ENCODE measurements around the gene UNC13A. TPM values are rescaled to one million over a fixed set of nuclear protein-coding genes. Genes with fewer than 3 reads are reported as not detected.

UNC13A gene
- polyA plus RNA-seq, 1 of the 3 experiments (the other 2 are of a cell fraction), result 0.38 TPM

DNA sequence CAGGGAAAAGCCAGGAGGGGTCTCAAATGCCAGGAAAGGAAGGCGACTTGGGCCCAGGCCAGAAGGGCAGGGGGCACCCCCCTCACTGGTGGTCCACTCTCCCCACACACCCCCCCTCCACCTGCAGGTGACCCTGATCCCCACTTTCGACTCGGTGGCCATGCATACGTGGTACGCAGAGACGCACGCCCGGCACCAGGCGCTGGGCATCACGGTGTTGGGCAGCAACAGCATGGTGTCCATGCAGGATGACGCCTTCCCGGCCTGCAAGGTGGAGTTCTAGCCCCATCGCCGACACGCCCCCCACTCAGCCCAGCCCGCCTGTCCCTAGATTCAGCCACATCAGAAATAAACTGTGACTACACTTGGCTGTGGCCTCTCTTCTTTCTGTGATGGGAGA, 46.0 kb upstream of the UNC13A start:
- 97% methylated on average over 10 of the region's 16 CpGs for WGBS (ENCODE audit: low lambda C conversion rate)
- Histone ChIP-seq H3K4me1 (ENCODE audit: control insufficient read depth in 1 of 2, insufficient read depth in 2 of 2, low read depth in 1 of 2, low read length in 1 of 2) (no peaks in the 10 kb centered on the region), H3K27ac (ENCODE audit: low read depth in 2 of 2, low read length in 1 of 2) (no peak overlapping the region), H3K36me3 (replicated peaks in 1 of 2; ENCODE audit: control insufficient read depth in 1 of 2, insufficient read depth in 2 of 2, low read length in 1 of 2) (peaks cover 16 to 32% of the 10 kb centered on the region in 2 experiments), H3K9me3 (no peaks in the 10 kb centered on the region), H3F3A (replicated peaks; ENCODE audit: insufficient read depth) (peaks cover 19% of the 10 kb centered on the region), H2AFZ (ENCODE audit: low read depth) (no peak overlapping the region), H3K9me2 (no peaks in the 10 kb centered on the region), H3K27me3 (ENCODE audit: insufficient read depth) (no peaks in the 10 kb centered on the region), H3K4me2 (no peak overlapping the region), H3K9ac (no peak overlapping the region), H4K20me1 (ENCODE audit: insufficient read depth) (peaks cover 33% of the 10 kb centered on the region), H3K79me2 (ENCODE audit: insufficient read depth) (peaks cover 35% of the 10 kb centered on the region), H3K4me3 (ENCODE audit: low read depth in 2 of 2, low read length in 1 of 2) (no peak overlapping the region)
- ChIA-PET CTCF (interaction anchor here (1.4 kb wide), 1 partner anchor 9 kb away, joined by 6 read pairs; no protein-coding TSS in a partner anchor), POLR2A (no interaction called here)
- DNase-seq, result peak; percentile 12
- no peak for TF ChIP-seq MXI1 (IDR thresholded peaks at IDR 0.05; ENCODE audit: low read depth, low read length)

DNA sequence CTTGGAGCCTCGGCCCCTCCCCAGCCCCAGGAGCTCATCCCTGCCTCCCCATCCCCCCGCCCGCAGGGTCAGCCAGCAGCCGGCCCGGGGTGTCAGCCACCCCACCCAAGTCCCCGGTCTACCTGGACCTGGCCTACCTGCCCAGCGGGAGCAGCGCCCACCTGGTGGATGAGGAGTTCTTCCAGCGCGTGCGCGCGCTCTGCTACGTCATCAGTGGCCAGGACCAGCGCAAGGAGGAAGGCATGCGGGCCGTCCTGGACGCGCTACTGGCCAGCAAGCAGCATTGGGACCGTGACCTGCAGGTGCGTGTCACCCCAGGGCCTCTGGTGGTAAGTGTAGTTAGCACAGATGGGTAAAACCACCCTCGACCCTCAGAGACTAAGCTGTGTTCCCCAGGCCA, 45.0 kb upstream of the UNC13A start:
- no peaks in the 10 kb centered on the region for H3K4me1 ChIP-seq (ENCODE audit: control insufficient read depth in 1 of 2, insufficient read depth in 2 of 2, low read depth in 1 of 2, low read length in 1 of 2)
- no peaks in the 10 kb centered on the region for H3K9me3 ChIP-seq
- ChIA-PET POLR2A (interaction anchor here (0.6 kb wide), 1 partner anchor 14 kb away, joined by 3 read pairs; no protein-coding TSS in a partner anchor), CTCF (no interaction called here)
- H3K79me2 ChIP-seq (ENCODE audit: insufficient read depth), result peaks cover 41% of the 10 kb centered on the region
- H3K27me3 ChIP-seq (ENCODE audit: insufficient read depth), result no peaks in the 10 kb centered on the region
- H2AFZ ChIP-seq (ENCODE audit: low read depth), result no peak overlapping the region
- H3K27ac ChIP-seq (ENCODE audit: low read depth in 2 of 2, low read length in 1 of 2), result no peak overlapping the region
- peaks cover 38% of the 10 kb centered on the region for H4K20me1 ChIP-seq (ENCODE audit: insufficient read depth)
- peaks cover 22 to 42% of the 10 kb centered on the region in 2 experiments for H3K36me3 ChIP-seq (replicated peaks in 1 of 2; ENCODE audit: control insufficient read depth in 1 of 2, insufficient read depth in 2 of 2, low read length in 1 of 2)
- DNase-seq, result peak; percentile 16
- no peak overlapping the region for H3K4me2 ChIP-seq
- TF ChIP-seq NFIC (IDR thresholded peaks at IDR 0.05; ENCODE audit: borderline replicate concordance) (no peak), EZH2phosphoT487 (IDR thresholded peaks at IDR 0.05; ENCODE audit: borderline replicate concordance, low read depth) (no peak), SMC3 (IDR thresholded peaks at IDR 0.05; ENCODE audit: low read depth, low read length) (no peak), RXRA (IDR thresholded peaks at IDR 0.05; ENCODE audit: borderline replicate concordance, low read depth) (no peak), CHD2 (IDR thresholded peaks at IDR 0.05; ENCODE audit: low read length, partially characterized antibody) (no peak), MEF2A (IDR thresholded peaks at IDR 0.05; ENCODE audit: borderline replicate concordance, low read depth) (no peak), REST (IDR thresholded peaks at IDR 0.05; ENCODE audit: low read depth, low read length) (no peak), FOSL2 (IDR thresholded peaks at IDR 0.05; ENCODE audit: borderline replicate concordance, low read depth) (no peak), RAD21 (IDR thresholded peaks at IDR 0.05; ENCODE audit: low read length) (no peak), GABPA (IDR thresholded peaks at IDR 0.05; ENCODE audit: low read depth) (no peak), USF1 (IDR thresholded peaks at IDR 0.05; ENCODE audit: borderline replicate concordance, low read depth) (no peak), ZBTB33 (IDR thresholded peaks at IDR 0.05; ENCODE audit: borderline replicate concordance, low read depth) (no peak), FOXJ3 (CRISPR knock-in tag; IDR thresholded peaks at IDR 0.05) (no peak), MXI1 (IDR thresholded peaks at IDR 0.05; ENCODE audit: low read depth, low read length) (no peak), FOXM1 (IDR thresholded peaks at IDR 0.05; ENCODE audit: low read depth) (no peak)
- TF ChIP-seq, protein P1, sequence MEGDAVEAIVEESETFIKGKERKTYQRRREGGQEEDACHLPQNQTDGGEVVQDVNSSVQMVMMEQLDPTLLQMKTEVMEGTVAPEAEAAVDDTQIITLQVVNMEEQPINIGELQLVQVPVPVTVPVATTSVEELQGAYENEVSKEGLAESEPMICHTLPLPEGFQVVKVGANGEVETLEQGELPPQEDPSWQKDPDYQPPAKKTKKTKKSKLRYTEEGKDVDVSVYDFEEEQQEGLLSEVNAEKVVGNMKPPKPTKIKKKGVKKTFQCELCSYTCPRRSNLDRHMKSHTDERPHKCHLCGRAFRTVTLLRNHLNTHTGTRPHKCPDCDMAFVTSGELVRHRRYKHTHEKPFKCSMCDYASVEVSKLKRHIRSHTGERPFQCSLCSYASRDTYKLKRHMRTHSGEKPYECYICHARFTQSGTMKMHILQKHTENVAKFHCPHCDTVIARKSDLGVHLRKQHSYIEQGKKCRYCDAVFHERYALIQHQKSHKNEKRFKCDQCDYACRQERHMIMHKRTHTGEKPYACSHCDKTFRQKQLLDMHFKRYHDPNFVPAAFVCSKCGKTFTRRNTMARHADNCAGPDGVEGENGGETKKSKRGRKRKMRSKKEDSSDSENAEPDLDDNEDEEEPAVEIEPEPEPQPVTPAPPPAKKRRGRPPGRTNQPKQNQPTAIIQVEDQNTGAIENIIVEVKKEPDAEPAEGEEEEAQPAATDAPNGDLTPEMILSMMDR (IDR thresholded peaks at IDR 0.05), result no peak
- TF ChIP-seq, protein P2, sequence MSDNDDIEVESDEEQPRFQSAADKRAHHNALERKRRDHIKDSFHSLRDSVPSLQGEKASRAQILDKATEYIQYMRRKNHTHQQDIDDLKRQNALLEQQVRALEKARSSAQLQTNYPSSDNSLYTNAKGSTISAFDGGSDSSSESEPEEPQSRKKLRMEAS (IDR thresholded peaks at IDR 0.05; ENCODE audit: low read depth), result no peak
- no peak overlapping the region for H3K4me3 ChIP-seq (ENCODE audit: low read depth in 2 of 2, low read length in 1 of 2)
- peaks cover 16% of the 10 kb centered on the region for H3F3A ChIP-seq (replicated peaks; ENCODE audit: insufficient read depth)
- WGBS (ENCODE audit: low lambda C conversion rate), result 98% methylated on average over 14 of the region's 22 CpGs
- H3K9ac ChIP-seq, result no peak overlapping the region
- H3K9me2 ChIP-seq, result no peaks in the 10 kb centered on the region
